ENCODE results near the gene FSTL4.

- no peak for TF ChIP-seq EZH2 (IDR thresholded peaks at IDR 0.05; ENCODE audit: low read depth)
- no peak for TF ChIP-seq CTCF (conservative IDR thresholded peaks at IDR 0.05)
These were observed 268.1 kb downstream of the FSTL4 start for GRCh38 chr5:133344266-133344665.
